GM12801 (cell line): ENCODE measurements around the gene MEA1.

Experiments used
- CTCF ChIP-seq: IDR thresholded peaks from one replicate; pipeline ENCODE4 v1.5.1; 2011; ENCODE audit warnings: control low read depth; ENCODE audit not compliant: insufficient read length; ENCODE audit errors: extremely low read depth

The MEA1 gene

GRCh38 chr6:43047998-43048397 lies 34.3 kb upstream of the MEA1 start:
- no peak for TF ChIP-seq CTCF

- TF ChIP-seq CTCF = no peak
Observed at GRCh38 chr6:43045371-43045930, 31.7 kb upstream of the MEA1 start.

- no peak for TF ChIP-seq CTCF
Observed at GRCh38 chr6:43043310-43043709, 29.6 kb upstream of the MEA1 start.

- TF ChIP-seq CTCF = no peak
Observed at GRCh38 chr6:43040542-43041257, 27.0 kb upstream of the MEA1 start.

GRCh38 chr6:43038727-43039126 lies 25.0 kb upstream of the MEA1 start:
- no peak for TF ChIP-seq CTCF

- TF ChIP-seq CTCF = no peak
Observed at GRCh38 chr6:43037706-43038105, 24.0 kb upstream of the MEA1 start.

GRCh38 chr6:43037197-43037596 lies 23.5 kb upstream of the MEA1 start:
- TF ChIP-seq CTCF = no peak
